DOHH2 (cell line): Measurements from ENCODE around the gene TSHZ2.

Source experiments
- H3F3A ChIP-seq: fragments of 200-600 bp; sonication (generic), shearing (Covaris generic); 2 replicates; pipeline ENCODE4 v1.6.0; 2016; ENCODE audit warnings: antibody characterized with exemption, mild to moderate bottlenecking; ENCODE audit not compliant: control insufficient read depth, insufficient read depth
- H3K27ac ChIP-seq: fragments of 200-600 bp; sonication (generic); 2 replicates; pipeline ENCODE4 v1.5.1; 2014; ENCODE audit warnings: low read depth, mild to moderate bottlenecking, low read length, moderate library complexity
- H3K27me3 ChIP-seq: fragments of 200-600 bp; sonication (generic); 2 replicates; pipeline ENCODE4 v1.6.1; 2014; ENCODE audit warnings: mild to moderate bottlenecking, low read length, mixed read lengths; ENCODE audit not compliant: control insufficient read depth
- H3K36me3 ChIP-seq: fragments of 200-600 bp; sonication (generic); 2 replicates; pipeline ENCODE4 v1.6.1; 2014; ENCODE audit warnings: mild to moderate bottlenecking, low read length, moderate library complexity, mixed read lengths; ENCODE audit not compliant: control insufficient read depth
- H3K4me1 ChIP-seq: fragments of 200-600 bp; sonication (generic); 2 replicates; pipeline ENCODE4 v1.6.1; 2014; ENCODE audit warnings: mild to moderate bottlenecking, low read length, mixed read lengths; ENCODE audit not compliant: control insufficient read depth
- H3K4me2 ChIP-seq: fragments of 200-600 bp; sonication (generic); 2 replicates; pipeline ENCODE4 v1.6.0; 2014; ENCODE audit warnings: mild to moderate bottlenecking, low read length, moderate library complexity
- H3K4me3 ChIP-seq: fragments of 200-600 bp; sonication (generic); 2 replicates; pipeline ENCODE4 v1.5.1; 2014; ENCODE audit warnings: mild to moderate bottlenecking, low read length, mixed read lengths
- H3K79me2 ChIP-seq: fragments of 200-600 bp; sonication (generic); 2 replicates; pipeline ENCODE4 v1.6.1; 2014; ENCODE audit warnings: mild to moderate bottlenecking, low read length, mixed read lengths; ENCODE audit not compliant: control insufficient read depth
- H3K9me2 ChIP-seq: fragments of 200-600 bp; sonication (generic); replicated peaks from 2 replicates; pipeline ENCODE4 v1.6.1; 2014; ENCODE audit warnings: mild to moderate bottlenecking, low read length, mixed read lengths; ENCODE audit not compliant: control insufficient read depth
- H3K9me3 ChIP-seq: fragments of 200-600 bp; sonication (generic); 2 replicates; pipeline ENCODE4 v1.6.1; 2014; ENCODE audit warnings: antibody characterized with exemption, low read length, mixed read lengths; ENCODE audit not compliant: control insufficient read depth, insufficient read depth
- H4K20me1 ChIP-seq: fragments of 200-600 bp; sonication (generic); 2 replicates; pipeline ENCODE4 v1.6.0; 2014; ENCODE audit warnings: low read depth, mild to moderate bottlenecking, antibody characterized with exemption, low read length, moderate library complexity; ENCODE audit not compliant: control insufficient read depth, insufficient read depth
- CTCF ChIP-seq: fragments of 200-600 bp; sonication (generic); IDR thresholded peaks from one replicate; pipeline ENCODE4 v1.5.1; 2014; ENCODE audit warnings: antibody characterized with exemption, mild to moderate bottlenecking, low read depth, low read length; ENCODE audit not compliant: poor library complexity, severe bottlenecking
- EZH2phosphoT487 ChIP-seq: fragments of 200-600 bp; sonication (generic); IDR thresholded peaks from 2 replicates; pipeline ENCODE4 v1.6.1; 2017; ENCODE audit warnings: borderline replicate concordance, mild to moderate bottlenecking, antibody characterized with exemption, low read length, moderate library complexity, mixed read lengths

TSHZ2 gene

DNA sequence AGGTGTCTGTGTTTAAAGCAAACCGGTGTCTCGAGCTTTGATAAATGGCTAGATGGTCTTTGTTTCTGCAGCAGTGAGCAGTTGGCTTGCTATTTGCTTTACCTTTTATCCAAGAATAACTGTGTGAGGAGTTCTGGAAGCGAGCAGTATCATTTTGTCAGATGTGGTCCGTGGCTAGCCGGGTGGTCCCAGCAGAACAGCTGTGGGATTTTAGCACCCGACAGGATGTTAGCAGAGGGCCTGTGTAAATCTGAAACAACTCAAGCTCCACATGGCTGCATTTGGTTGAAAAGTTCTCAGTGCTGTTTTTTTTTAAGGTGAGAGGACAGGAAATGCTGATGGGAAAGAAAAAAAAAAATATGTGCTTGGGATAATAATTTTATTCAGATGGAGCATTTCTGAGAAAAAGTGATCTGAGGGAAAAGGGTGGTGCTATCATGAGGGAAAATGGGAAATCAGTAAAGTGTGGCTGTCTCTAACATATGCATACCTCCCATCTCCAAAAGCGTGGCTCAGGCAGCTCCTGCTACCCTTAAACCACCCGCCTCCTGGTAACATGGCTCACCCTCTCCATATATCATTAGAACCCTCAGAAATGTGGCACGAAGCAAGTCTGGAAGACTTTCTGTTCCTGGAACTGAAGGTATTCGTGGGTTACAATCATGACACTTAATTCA lies 215.4 kb downstream of the TSHZ2 start:
- no peak overlapping the region for H3K4me2 ChIP-seq
- H3K79me2 ChIP-seq = no peaks in the 10 kb centered on the region
- peaks cover 7% of the 10 kb centered on the region; the same call in 1 of the 2 replicates for H3K4me1 ChIP-seq
- no peaks in the 10 kb centered on the region for H3F3A ChIP-seq
- no peak overlapping the region for H3K27ac ChIP-seq
- TF ChIP-seq EZH2phosphoT487 (no peak), CTCF (no peak)
- no peak overlapping the region for H3K4me3 ChIP-seq
- no peaks in the 10 kb centered on the region for H3K9me2 ChIP-seq
- peaks cover 16% of the 10 kb centered on the region; the same call in 1 of the 2 replicates for H3K27me3 ChIP-seq
- no peaks in the 10 kb centered on the region for H3K9me3 ChIP-seq
- H3K36me3 ChIP-seq = no peaks in the 10 kb centered on the region
- H4K20me1 ChIP-seq = no peaks in the 10 kb centered on the region

- Histone ChIP-seq H3K27me3 (peaks cover 19% of the 10 kb centered on the region; the same call in 1 of the 2 replicates), H3K9me2 (no peaks in the 10 kb centered on the region), H3K4me3 (no peak overlapping the region), H3K36me3 (no peaks in the 10 kb centered on the region), H3K4me2 (no peak overlapping the region), H3K4me1 (peaks cover 7% of the 10 kb centered on the region; the same call in 1 of the 2 replicates), H3K79me2 (no peaks in the 10 kb centered on the region), H3K9me3 (no peaks in the 10 kb centered on the region), H4K20me1 (no peaks in the 10 kb centered on the region), H3F3A (no peaks in the 10 kb centered on the region), H3K27ac (no peak overlapping the region)
- TF ChIP-seq CTCF = no peak
These were observed 218.1 kb downstream of the TSHZ2 start for GRCh38 chr20:53190225-53190624.

DNA sequence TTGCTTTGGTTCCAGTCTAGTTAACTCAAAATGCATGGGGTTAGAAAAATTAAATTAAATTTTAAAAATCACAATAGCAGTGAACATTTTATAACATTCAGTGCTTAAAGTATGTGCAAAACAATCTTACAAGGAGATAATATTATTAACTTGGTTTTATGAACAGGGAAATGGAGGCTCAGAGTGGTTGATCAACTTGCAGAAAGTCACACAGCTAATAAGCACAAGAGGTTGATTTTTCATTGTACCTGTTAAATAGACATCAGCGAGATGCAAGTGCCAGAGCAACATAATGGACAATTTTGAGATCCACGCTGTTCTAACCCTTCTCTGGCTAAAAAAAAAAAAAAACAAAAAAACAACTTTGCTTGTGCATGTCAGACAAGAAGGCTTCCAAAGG lies 219.8 kb downstream of the TSHZ2 start:
- Histone ChIP-seq H3K27me3 (peaks cover 18% of the 10 kb centered on the region; the same call in 1 of the 2 replicates), H3K4me3 (no peak overlapping the region), H4K20me1 (no peaks in the 10 kb centered on the region), H3K79me2 (no peaks in the 10 kb centered on the region), H3K27ac (no peak overlapping the region), H3K9me2 (no peaks in the 10 kb centered on the region), H3K4me1 (peaks cover 7% of the 10 kb centered on the region; the same call in 1 of the 2 replicates), H3K9me3 (no peaks in the 10 kb centered on the region), H3K36me3 (no peaks in the 10 kb centered on the region), H3K4me2 (no peak overlapping the region), H3F3A (no peaks in the 10 kb centered on the region)
- TF ChIP-seq EZH2phosphoT487 (no peak), CTCF (no peak)
